Stimulated activated CD4-positive, alpha-beta T cell treated with anti-CD3 and anti-CD28 coated beads, Interleukin-1b, Interleukin-23, amount 100 ng/mL, for 48 hours (primary cell): ENCODE measurements around the gene OPA1.
"Not testable (repeated sequence)": the region's sequence is repeated elsewhere in the genome, so short reads cannot be mapped to it uniquely, and the experiment has no call there.

Source experiments
- DNase-seq: peaks from one replicate; pipeline ENCODE4 v3.0.0-alpha.2; 2020

OPA1 gene

GRCh38 chr3:193589616-193590015, 3.4 kb upstream of the OPA1 start:
- no peak for DNase-seq

GRCh38 chr3:193590088-193590856, 2.7 kb upstream of the OPA1 start:
- no peak for DNase-seq

- peak; percentile 68 for DNase-seq
Observed at GRCh38 chr3:193593668-193594030, 641 bp downstream of the OPA1 start.

- no peak for DNase-seq
Observed at GRCh38 chr3:193594946-193595689, 2.1 kb downstream of the OPA1 start.

GRCh38 chr3:193595939-193596487, 3.0 kb downstream of the OPA1 start:
- DNase-seq, result no peak

GRCh38 chr3:193598202-193598601, 5.2 kb downstream of the OPA1 start:
- no peak for DNase-seq

GRCh38 chr3:193599393-193599792, 6.4 kb downstream of the OPA1 start:
- no peak for DNase-seq

- peak; percentile 34 for DNase-seq
Observed at GRCh38 chr3:193605876-193606275, 12.9 kb downstream of the OPA1 start.

GRCh38 chr3:193606892-193607291, 13.9 kb downstream of the OPA1 start:
- not testable (repeated sequence) for DNase-seq

GRCh38 chr3:193610516-193610915, 17.5 kb downstream of the OPA1 start:
- DNase-seq, result not testable (repeated sequence)

- no peak for DNase-seq
Observed at GRCh38 chr3:193614430-193614829, 21.4 kb downstream of the OPA1 start.

- DNase-seq, result no peak
Observed at GRCh38 chr3:193617628-193618027, 24.6 kb downstream of the OPA1 start.

GRCh38 chr3:193620057-193620456, 27.0 kb downstream of the OPA1 start:
- DNase-seq, result no peak

- DNase-seq, result no peak
Observed at GRCh38 chr3:193620650-193621049, 27.6 kb downstream of the OPA1 start.

GRCh38 chr3:193621127-193621526, 28.1 kb downstream of the OPA1 start:
- no peak for DNase-seq

GRCh38 chr3:193630005-193630404, 37.0 kb downstream of the OPA1 start:
- DNase-seq, result no peak

- DNase-seq, result no peak
Observed at GRCh38 chr3:193637831-193638230, 44.8 kb downstream of the OPA1 start.

GRCh38 chr3:193638833-193639232, 45.8 kb downstream of the OPA1 start:
- no peak for DNase-seq

- no peak for DNase-seq
Observed at GRCh38 chr3:193640165-193640715, 47.2 kb downstream of the OPA1 start.

- no peak for DNase-seq
Observed at GRCh38 chr3:193640728-193641439, 47.9 kb downstream of the OPA1 start.

GRCh38 chr3:193641440-193641775, 48.4 kb downstream of the OPA1 start:
- DNase-seq, result no peak

- DNase-seq, result no peak
Observed at GRCh38 chr3:193645806-193646205, 52.8 kb downstream of the OPA1 start.

GRCh38 chr3:193648542-193649076, 55.6 kb downstream of the OPA1 start:
- no peak for DNase-seq
